Fibroblast of the aortic adventitia (primary cell): ENCODE measurements around the gene KIFC3. TPM values are rescaled to one million over a fixed set of nuclear protein-coding genes. Genes with fewer than 3 reads are reported as not detected.

Experiments
- DNase-seq: peaks from one replicate; pipeline ENCODE4 v3.0.0-alpha.2; 2010; ENCODE audit warnings: low read depth
- H3K4me3 ChIP-seq: 2 replicates; pipeline ENCODE4 v1.5.1; 2011; ENCODE audit warnings: low read depth, mild to moderate bottlenecking, control low read depth, low read length, moderate library complexity
- CTCF ChIP-seq: IDR thresholded peaks from 2 replicates; pipeline ENCODE4 v1.5.1; 2011; ENCODE audit warnings: mild to moderate bottlenecking, low read length, control low read depth, inconsistent platforms; ENCODE audit not compliant: insufficient read depth
- total RNA-seq: library from RNA; depleted of rRNA; stranded (reverse); fragments of >200 nt; gene quantifications from 2 replicates; pipeline ENCODE4 v1.2.3, GENCODE V29; 2012; ENCODE audit warnings: low replicate concordance

Gene KIFC3
- total RNA-seq, 1 donor, result 32.8 TPM

DNA sequence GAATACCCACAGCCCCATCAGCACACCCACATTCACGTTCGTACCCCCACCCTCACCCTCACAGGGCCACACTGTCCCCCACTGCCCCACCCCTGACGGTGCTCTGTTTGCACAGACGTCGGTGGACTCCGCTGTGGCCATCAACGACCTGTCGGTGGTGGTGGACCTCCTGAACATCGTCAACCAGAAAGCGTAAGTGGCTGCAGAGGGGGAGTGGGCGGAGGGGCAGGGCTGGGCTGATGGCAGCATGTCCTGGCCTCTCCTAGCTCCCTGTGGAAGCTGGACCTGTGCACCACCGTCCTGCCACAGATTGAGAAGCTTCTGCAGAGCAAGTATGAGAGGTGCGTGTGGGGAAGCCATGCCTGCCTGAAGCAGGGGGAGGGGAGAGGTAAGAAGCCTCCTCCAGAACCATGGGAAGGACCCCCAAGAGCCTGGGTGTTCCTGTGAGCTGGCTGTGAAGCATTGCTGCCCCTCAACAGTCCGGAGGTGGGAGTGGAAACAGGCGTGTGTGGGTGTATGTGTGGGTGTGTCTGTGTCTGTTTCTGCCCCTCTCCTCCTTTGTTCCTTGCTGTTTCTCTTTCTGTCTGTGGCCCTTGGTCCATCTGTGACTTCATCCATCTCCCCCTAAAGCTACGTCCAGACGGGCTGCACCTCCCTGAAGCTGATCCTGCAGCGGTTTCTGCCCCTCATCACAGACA lies 46.4 kb downstream of the KIFC3 start:
- no peak for DNase-seq
- TF ChIP-seq CTCF, result no peak
- H3K4me3 ChIP-seq, result no peak overlapping the region

DNA sequence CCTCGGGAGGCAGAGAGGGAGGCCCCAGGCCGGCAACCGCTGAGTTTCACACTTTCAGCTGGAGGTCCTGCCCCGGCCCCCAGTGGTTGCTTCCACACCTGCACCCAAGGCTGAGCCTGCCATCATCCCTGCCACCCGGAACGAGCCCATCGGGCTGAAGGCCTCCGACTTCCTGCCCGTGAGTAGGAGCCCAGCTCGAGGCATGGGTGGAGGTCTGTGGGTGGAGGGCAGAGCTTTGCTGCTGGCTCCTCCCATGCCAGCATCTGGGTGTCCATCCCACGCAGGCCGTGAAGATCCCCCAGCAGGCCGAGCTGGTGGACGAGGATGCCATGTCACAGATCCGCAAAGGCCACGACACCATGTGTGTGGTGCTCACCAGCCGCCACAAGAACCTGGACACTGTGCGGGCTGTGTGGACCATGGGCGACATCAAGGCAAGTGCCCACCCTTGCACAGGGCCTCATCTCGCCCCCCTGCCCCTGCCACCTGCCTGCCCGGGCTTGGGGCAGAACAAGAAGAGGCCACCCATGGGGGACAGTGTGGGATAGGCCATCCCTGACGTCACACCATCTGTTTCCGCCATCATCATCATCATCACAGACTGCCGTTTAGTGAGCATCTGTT lies 47.1 kb downstream of the KIFC3 start:
- DNase-seq, result no peak
- TF ChIP-seq CTCF, result peak; percentile 4

DNA sequence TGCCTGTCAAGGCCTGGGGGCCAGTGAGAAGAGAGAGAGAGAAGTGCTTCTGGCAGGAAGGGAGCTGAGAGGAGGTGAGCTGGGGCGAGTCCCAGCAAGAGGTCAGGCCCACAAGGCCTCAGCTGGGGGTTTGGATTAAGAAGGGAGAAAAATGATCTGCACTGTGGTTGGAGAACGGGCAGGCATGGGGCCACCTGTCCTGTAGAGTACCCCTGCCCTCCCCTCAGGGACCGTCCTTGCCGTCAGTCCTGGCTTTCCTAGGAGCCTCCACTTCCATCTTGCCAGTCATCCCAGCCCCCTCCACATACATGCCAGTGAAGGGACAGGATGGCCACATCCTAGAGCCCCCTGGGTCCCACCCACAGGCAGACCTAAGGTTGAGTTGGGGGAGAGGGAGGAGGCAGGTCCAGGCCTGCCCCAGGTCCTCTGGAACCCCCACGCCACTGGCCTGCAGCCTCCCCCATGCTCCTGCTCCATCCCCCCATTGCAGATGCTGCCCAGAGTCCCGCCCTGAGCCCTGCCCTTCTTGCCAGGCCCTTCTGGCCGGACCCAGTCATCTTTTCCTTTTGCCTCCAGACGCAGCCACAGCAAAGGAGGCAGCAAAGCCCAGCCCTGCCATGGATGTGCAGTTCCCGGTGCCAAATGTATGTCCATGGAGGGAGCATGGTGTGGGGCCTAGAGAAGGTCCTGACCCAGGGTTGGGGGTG lies 47.8 kb downstream of the KIFC3 start:
- no peak for DNase-seq
- TF ChIP-seq CTCF, result no peak
- H3K4me3 ChIP-seq, result no peak overlapping the region

More for the DNA sequence above, 47.1 kb downstream of the KIFC3 start:
- no peak overlapping the region for H3K4me3 ChIP-seq

- H3K4me3 ChIP-seq, result no peak overlapping the region
- DNase-seq, result no peak
These were observed 48.6 kb downstream of the KIFC3 start for GRCh38 chr16:57753448-57754353.

DNA sequence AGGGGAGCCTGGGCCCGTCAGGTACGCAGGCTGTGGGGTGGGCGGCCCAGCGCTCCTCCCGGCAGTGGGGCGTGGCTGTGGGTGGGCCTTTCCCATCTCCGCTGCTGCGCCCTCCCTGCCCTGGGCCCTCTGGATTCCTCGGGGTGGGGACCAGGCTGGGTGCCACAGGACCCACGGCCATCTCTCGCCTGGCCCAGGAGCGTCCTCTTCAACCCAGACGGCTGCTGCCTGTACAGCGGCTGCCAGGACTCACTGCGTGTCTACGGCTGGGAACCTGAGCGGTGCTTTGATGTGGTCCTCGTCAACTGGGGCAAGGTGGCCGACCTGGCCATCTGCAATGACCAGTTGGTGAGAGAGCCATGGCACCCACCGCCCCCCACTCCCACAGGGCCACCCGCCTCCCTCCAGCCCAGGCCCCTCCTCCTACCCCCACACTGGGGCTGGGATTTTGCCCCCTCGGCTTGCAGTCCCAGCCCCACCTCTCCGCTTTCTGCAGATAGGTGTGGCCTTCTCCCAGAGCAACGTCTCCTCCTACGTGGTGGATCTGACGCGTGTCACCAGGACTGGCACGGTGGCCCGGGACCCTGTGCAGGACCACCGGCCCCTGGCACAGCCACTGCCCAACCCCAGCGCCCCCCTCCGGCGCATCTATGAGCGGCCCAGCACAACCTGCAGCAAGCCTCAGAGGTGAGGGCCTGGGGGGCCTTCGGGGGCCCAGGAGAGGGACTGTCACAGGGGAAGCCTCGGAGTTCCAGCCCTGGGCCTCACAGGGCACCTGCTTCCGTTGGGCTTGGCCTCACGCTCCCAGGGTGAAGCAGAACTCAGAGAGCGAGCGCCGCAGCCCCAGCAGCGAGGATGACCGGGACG lies 49.5 kb downstream of the KIFC3 start:
- no peak for TF ChIP-seq CTCF
- H3K4me3 ChIP-seq, result no peak overlapping the region
- no peak for DNase-seq

More at GRCh38 chr16:57753448-57754353, 48.6 kb downstream of the KIFC3 start:
- TF ChIP-seq CTCF, result no peak
